ENCODE measurements around the gene SYT1.

GRCh38 chr12:78933014-78933413 lies 68.4 kb downstream of the SYT1 start:
- TF ChIP-seq CTCF (IDR thresholded peaks at IDR 0.05) = no peak
- TF ChIP-seq POLR2A (IDR thresholded peaks at IDR 0.05) = no peak
